ENCODE data around the gene PLAU. TPM values are rescaled to one million over a fixed set of nuclear protein-coding genes. Genes with fewer than 3 reads are reported as not detected.
A peak's percentile ranks its signal among the peaks of the same experiment; 100 is the strongest.
"Not testable (repeated sequence)": the region's sequence is repeated elsewhere in the genome, so short reads cannot be mapped to it uniquely, and the experiment has no call there.

Gene PLAU
- total RNA-seq, 1 experiment from 2014 or later = 25.4 TPM

- no peaks in the 10 kb centered on the region for H3K27me3 ChIP-seq (ENCODE audit: control insufficient read depth, insufficient read depth, low read length)
- DNase-seq = no peak
- no peaks in the 10 kb centered on the region for H3K36me3 ChIP-seq (replicated peaks; ENCODE audit: control insufficient read depth, insufficient read depth, low read length)
- no peak overlapping the region for H3K4me3 ChIP-seq (ENCODE audit: insufficient read depth, low read depth, low read length)
Observed at GRCh38 chr10:73959484-73960243, 48.7 kb downstream of the PLAU start.

- Histone ChIP-seq H3K4me3 (ENCODE audit: insufficient read depth, low read depth, low read length) (no peak overlapping the region), H3K27me3 (ENCODE audit: control insufficient read depth, insufficient read depth, low read length) (no peaks in the 10 kb centered on the region), H3K36me3 (replicated peaks; ENCODE audit: control insufficient read depth, insufficient read depth, low read length) (no peaks in the 10 kb centered on the region)
- DNase-seq = no peak
Observed at GRCh38 chr10:73962386-73962785, 51.5 kb downstream of the PLAU start.

- not testable (repeated sequence) for H3K27me3 ChIP-seq (ENCODE audit: control insufficient read depth, insufficient read depth, low read length); H3K36me3 ChIP-seq (replicated peaks; ENCODE audit: control insufficient read depth, insufficient read depth, low read length); H3K4me3 ChIP-seq (ENCODE audit: insufficient read depth, low read depth, low read length); DNase-seq
Observed at GRCh38 chr10:73963533-73963932, 52.6 kb downstream of the PLAU start.

- Histone ChIP-seq H3K4me3 (ENCODE audit: insufficient read depth, low read depth, low read length) (no peak overlapping the region), H3K27me3 (ENCODE audit: control insufficient read depth, insufficient read depth, low read length) (no peaks in the 10 kb centered on the region), H3K36me3 (replicated peaks; ENCODE audit: control insufficient read depth, insufficient read depth, low read length) (no peaks in the 10 kb centered on the region)
- no peak for DNase-seq
Observed at GRCh38 chr10:73964743-73965142, 53.8 kb downstream of the PLAU start.

- not testable (repeated sequence) for H3K36me3 ChIP-seq (replicated peaks; ENCODE audit: control insufficient read depth, insufficient read depth, low read length); DNase-seq; H3K4me3 ChIP-seq (ENCODE audit: insufficient read depth, low read depth, low read length); H3K27me3 ChIP-seq (ENCODE audit: control insufficient read depth, insufficient read depth, low read length)
Observed at GRCh38 chr10:73965267-73965889, 54.4 kb downstream of the PLAU start.

- no peaks in the 10 kb centered on the region for H3K27me3 ChIP-seq (ENCODE audit: control insufficient read depth, insufficient read depth, low read length)
- H3K4me3 ChIP-seq (ENCODE audit: insufficient read depth, low read depth, low read length) = no peak overlapping the region
- H3K36me3 ChIP-seq (replicated peaks; ENCODE audit: control insufficient read depth, insufficient read depth, low read length) = no peaks in the 10 kb centered on the region
- peak; percentile 73 for DNase-seq
Observed at GRCh38 chr10:73965890-73966768, 55.2 kb downstream of the PLAU start.

GRCh38 chr10:73967022-73967429 lies 56.1 kb downstream of the PLAU start:
- no peak overlapping the region for H3K4me3 ChIP-seq (ENCODE audit: insufficient read depth, low read depth, low read length)
- DNase-seq = peak; percentile 50

More at GRCh38 chr10:73967022-73967429, 56.1 kb downstream of the PLAU start:
- H3K27me3 ChIP-seq (ENCODE audit: control insufficient read depth, insufficient read depth, low read length) = no peaks in the 10 kb centered on the region
- no peaks in the 10 kb centered on the region for H3K36me3 ChIP-seq (replicated peaks; ENCODE audit: control insufficient read depth, insufficient read depth, low read length)

Other genes with a start within 250 kb of the PLAU start
- 4.4 and 6.0 TPM in 2 replicates for gene AGAP5, start 213.0 kb upstream of the PLAU start, total RNA-seq (2014; rRNA removed; shearing (Covaris generic))
- 76.2 and 84.2 TPM in 2 replicates for gene SEC24C, start 166.8 kb upstream of the PLAU start, total RNA-seq (2014; rRNA removed; shearing (Covaris generic))
- 82.7 and 91.4 TPM in 2 replicates for gene CHCHD1, start 129.1 kb upstream of the PLAU start, total RNA-seq (2014; rRNA removed; shearing (Covaris generic))
- 21.8 and 59.8 TPM in 2 replicates for gene ZSWIM8, start 125.5 kb upstream of the PLAU start, total RNA-seq (2014; rRNA removed; shearing (Covaris generic))
- gene NDST2, start 99.5 kb upstream of the PLAU start, total RNA-seq (2014; rRNA removed; shearing (Covaris generic)) = 26.0 and 31.6 TPM in 2 replicates
- gene CAMK2G, start 36.6 kb upstream of the PLAU start, total RNA-seq (2014; rRNA removed; shearing (Covaris generic)) = 26.6 and 35.9 TPM in 2 replicates
- 194 and 200 TPM in 2 replicates for gene VCL, start 87.0 kb downstream of the PLAU start, total RNA-seq (2014; rRNA removed; shearing (Covaris generic))
- 27.8 and 32.7 TPM in 2 replicates for gene AP3M1, start 239.7 kb downstream of the PLAU start, total RNA-seq (2014; rRNA removed; shearing (Covaris generic))
- gene ADK, start 240.1 kb downstream of the PLAU start, total RNA-seq (2014; rRNA removed; shearing (Covaris generic)) = 20.1 and 28.0 TPM in 2 replicates